Stimulated activated CD8-positive, alpha-beta memory T cell treated with anti-CD3 and anti-CD28 coated beads, Interleukin-7, amount 100 ng/mL, for 48 hours (primary cell): ENCODE results near the gene PCNX2.
"Not testable (repeated sequence)": the region's sequence is repeated elsewhere in the genome, so short reads cannot be mapped to it uniquely, and the experiment has no call there.

Experiments
- DNase-seq, 2 donors: peaks; one replicate each; pipeline ENCODE4 v3.0.0-alpha.2; 2020; ENCODE audit warnings: low read depth in 1 of 2; ENCODE audit errors: extremely low read depth in 1 of 2

Gene PCNX2

DNA sequence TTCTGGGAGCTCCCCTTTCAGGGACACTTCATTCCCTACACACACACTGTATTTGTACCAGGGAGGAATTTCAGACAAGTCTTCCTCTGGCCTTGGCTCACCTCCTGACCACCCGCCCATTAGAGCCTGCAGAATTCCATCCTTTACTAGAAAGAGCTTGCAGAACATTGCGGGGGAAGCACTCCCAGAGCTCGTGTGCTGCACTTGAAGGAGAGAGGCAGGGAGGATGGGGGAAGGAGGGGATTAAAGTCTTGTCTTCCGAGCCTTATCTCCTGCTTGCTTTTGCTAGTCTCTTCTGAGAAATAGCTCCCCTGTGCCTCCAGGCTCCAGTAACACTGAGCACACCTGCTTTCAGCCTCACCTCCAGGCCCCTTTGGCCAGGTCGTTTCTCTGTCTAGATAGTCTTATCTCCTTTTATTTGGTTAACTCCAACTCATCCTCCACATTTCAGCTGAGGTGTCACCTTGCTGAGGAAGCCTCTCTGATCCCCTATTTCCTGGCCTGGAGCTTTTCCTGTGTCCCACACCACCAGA lies 62.0 kb downstream of the PCNX2 start:
- DNase-seq = no peak

GRCh38 chr1:233230011-233230410 lies 65.5 kb downstream of the PCNX2 start:
- DNase-seq = no peak

DNA sequence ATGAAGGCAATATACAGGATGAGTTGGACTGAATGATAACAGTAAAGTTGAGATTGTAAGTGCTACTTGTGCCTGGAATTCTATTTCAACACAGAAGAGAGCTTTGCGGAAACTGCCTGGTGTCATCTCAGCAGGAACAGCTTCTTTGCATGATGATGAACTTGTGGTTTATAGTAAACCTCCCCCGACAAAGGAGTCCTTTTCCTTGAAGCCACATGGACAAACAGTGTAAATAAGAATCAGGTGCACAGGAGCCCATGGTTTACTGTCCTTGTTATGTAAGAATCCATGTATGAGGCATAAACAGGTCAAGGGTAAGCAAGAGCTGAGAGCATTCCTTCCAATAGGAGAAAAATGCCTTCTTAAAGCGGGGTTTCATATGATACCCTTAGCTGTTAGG lies 66.2 kb downstream of the PCNX2 start:
- DNase-seq = no peak

DNA sequence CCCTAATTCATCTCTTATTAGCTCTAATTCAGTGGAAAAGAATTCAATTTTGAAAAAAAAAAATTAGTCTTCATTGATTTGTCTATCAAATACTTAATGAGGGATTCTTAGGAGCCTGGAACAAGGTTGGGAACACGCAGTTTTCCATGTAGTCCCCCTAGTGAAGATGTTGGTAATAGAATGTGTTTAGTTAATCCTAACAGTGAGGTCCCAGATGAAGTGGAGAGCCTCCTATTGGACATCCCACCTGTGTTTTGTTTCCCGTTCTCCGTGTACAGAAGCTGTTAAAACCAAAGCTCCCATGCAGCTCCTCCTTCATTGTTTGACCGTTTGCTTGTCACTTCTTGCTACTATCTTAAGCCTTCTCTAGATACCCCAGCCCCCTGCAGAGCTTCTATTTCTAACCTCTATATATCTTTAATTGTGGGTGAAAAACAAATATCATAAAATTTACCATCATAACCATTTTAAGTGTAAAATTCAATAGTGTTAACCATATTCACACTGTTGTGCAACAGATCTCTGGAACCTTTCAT lies 67.5 kb downstream of the PCNX2 start:
- DNase-seq = no peak

GRCh38 chr1:233224311-233224710 lies 71.2 kb downstream of the PCNX2 start:
- DNase-seq = no peak

DNA sequence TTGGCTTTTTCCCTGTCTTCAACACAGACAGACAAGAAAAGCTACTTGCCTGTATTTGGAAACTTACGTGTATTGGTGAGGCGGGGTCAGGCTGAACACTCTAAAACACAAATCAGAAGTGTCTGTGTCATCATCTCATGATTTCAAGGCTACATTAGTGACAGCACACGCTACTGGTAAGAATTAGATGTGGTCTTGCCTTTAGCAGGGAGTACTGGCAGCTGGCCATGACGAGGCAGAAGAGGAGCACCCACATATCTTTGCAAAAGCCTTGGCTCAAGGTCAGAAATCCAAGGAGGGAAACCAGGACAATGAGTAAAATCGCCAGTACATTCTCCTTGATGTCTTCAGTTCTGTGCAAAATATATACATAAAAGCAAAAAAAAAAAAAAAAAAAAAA lies 77.7 kb downstream of the PCNX2 start:
- DNase-seq = no peak

GRCh38 chr1:233216009-233216408 lies 79.5 kb downstream of the PCNX2 start:
- DNase-seq = no peak

DNA sequence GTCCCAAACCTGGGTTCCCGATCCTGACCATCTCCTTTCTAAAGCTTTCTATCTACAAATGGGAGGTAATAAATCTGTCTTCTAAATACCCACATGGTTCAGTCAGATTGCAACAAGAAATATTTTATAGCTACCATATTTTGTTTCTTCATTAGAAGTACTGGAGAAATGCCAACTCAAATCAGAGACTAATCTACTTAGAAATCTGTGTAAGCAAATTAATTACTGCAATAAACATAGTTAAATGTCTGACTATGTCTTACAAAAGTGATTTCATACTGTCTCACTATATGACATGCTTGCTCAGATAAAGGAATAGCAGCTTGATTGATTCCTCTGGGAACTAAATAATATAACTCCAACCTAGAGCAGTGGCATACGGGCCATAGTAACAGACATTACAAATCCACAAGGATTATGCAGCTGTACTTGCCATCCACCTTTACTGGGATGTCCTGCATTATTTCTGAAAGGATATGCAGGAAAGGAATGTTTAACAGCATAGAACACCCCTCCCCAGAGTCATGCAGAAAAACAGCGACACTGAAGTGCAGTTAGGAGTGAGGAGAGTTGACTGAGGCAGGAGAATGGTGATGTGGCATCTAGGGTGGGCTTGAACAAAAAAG lies 80.3 kb downstream of the PCNX2 start:
- DNase-seq = no peak

GRCh38 chr1:233211595-233211994 lies 83.9 kb downstream of the PCNX2 start:
- no peak for DNase-seq

GRCh38 chr1:233211106-233211505 lies 84.4 kb downstream of the PCNX2 start:
- DNase-seq = no peak

GRCh38 chr1:233209481-233209880 lies 86.0 kb downstream of the PCNX2 start:
- no peak for DNase-seq

DNA sequence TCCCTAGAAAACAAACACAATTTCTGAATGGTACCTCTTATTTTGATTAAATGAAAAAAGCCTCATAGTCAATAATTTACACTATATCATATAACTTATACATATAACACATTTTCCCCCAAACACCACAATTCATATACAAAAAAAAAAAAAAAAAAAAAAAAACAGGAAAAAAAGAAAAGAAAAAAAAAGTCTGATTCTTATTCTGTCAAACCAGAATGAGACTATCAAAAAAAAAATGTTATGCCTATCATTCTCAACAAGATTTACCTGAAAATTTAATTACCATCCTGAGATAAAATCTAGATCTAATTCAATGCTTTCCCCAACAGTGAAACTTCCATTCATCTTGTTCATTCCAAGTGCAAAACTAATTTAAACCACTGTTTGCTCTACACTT lies 86.8 kb downstream of the PCNX2 start:
- no peak for DNase-seq

DNA sequence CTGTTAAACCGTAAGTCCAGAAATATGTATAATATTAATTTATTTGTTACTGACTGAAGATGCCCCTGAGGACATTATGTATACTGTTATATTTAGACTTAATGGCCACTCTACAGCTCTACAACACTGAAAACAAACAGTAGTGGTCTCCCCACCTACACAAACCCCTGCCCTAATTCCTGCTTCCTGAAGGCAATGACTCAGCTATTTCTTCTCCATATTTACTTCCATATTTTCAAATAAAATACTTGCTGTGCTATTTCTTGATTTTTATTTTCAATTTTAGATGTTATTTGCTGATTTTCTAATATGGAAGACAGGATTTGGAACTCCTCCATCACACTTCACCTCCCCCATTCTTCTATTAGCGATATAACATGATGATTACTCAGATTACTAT lies 97.6 kb downstream of the PCNX2 start:
- no peak for DNase-seq

DNA sequence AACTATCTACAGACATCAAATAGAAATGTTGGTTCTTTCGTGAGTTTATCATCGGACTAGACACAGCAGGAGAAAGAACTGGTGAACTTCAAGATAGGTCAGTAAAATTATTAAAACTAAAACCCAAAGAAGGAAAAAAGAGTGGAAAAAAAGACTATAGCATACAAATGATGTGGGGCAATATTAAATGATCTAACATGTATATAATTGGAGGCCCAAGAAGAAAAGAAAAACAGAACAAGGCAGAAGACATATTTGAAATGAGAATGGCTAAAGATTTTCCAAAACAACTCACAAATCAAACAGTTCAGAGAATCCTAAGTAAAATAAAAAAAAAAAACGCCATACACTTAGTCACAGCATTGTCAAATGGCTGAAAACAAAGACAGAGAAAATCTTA lies 101.8 kb downstream of the PCNX2 start:
- DNase-seq = no peak

- DNase-seq = no peak
Measured at GRCh38 chr1:233190987-233191386, 104.5 kb downstream of the PCNX2 start.

DNA sequence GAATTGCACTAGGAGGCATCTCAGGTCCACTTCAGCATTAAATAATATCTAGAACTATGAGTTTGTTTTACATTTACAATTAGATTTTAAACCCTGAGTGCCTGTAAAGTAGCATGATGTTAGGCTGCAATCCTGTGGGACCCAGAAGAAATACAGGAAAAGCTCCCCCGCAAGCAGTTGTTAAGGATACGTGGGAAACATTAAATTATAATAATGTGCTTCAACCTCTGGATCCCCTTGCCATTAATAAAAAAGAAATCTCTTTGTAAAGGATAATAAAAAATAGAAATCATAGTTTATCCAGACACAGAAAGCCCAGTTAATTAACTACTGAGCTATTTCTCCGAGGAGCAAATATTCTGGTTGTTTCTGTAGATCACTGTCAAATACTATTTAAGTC lies 106.0 kb downstream of the PCNX2 start:
- no peak for DNase-seq

GRCh38 chr1:233188061-233188460 lies 107.5 kb downstream of the PCNX2 start:
- DNase-seq = no peak

GRCh38 chr1:233183226-233184020 lies 112.1 kb downstream of the PCNX2 start:
- no peak for DNase-seq

DNA sequence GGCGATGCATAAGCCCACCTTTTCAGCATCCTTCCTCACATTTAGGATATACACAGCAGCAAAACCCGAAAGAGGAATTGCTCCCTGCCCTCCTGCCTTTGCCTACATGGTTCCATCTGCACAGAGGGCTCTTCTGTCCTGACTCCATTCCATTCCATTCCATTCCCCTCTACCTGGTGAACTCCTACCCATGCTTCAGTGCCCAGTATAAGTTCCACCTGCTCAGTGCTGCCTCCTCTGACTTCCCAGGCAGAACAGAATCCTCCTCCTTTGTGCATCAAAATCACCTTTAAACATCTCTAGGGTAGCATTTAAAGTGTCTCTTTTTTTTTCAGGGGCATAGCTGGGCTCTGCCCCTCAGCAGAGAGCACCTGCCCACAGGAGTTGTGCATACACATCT lies 112.9 kb downstream of the PCNX2 start:
- DNase-seq = no peak

DNA sequence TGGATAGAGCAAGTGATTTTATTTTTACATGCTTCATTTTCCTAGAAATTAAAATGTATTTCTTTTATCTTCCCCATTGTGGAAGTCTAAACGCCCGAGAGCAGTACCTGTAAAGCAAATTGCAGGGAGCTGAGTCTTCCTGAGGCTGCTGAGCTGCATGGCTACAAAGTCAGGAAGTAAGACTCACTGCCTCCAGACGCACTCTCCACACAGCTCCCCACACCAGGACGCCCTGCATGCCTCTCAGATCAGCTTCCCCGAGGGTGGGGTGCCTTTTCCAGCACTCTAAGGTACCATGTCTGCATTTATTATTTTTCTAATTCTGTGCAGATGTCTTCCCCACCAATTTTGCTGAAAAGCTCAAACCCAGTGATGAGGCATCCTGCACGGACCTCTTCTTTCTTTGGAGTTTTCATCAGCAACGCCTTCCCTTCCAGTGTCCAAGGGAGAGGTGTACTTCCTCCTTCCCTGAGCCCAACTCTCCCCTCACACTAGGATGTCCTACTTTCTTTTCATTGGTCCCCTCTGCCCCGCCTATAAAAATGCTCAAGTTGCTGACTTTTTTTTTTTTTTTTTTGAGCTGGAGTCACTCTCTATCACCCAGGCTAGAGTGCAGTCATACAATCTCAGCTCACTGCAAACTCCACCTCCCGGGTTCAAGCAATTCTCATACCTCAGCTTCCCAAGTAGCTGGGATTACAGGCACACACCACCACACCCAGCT lies 114.7 kb downstream of the PCNX2 start:
- no peak for DNase-seq

- not testable (repeated sequence) for DNase-seq
Measured at GRCh38 chr1:233179638-233180037, 115.9 kb downstream of the PCNX2 start.
